NCI-H524 (cell line): ENCODE data around the gene WDFY3.
"Not testable (repeated sequence)": the region's sequence is repeated elsewhere in the genome, so short reads cannot be mapped to it uniquely, and the experiment has no call there.

ENCODE experiments used
- DNase-seq, 2 experiments: peaks; one replicate each; lab custom pipeline; 2025; lab: John Stamatoyannopoulos, UW

Gene WDFY3

GRCh38 chr4:84677093-84677492 is 289.4 kb downstream of the WDFY3 start:
- no peak for DNase-seq

DNA sequence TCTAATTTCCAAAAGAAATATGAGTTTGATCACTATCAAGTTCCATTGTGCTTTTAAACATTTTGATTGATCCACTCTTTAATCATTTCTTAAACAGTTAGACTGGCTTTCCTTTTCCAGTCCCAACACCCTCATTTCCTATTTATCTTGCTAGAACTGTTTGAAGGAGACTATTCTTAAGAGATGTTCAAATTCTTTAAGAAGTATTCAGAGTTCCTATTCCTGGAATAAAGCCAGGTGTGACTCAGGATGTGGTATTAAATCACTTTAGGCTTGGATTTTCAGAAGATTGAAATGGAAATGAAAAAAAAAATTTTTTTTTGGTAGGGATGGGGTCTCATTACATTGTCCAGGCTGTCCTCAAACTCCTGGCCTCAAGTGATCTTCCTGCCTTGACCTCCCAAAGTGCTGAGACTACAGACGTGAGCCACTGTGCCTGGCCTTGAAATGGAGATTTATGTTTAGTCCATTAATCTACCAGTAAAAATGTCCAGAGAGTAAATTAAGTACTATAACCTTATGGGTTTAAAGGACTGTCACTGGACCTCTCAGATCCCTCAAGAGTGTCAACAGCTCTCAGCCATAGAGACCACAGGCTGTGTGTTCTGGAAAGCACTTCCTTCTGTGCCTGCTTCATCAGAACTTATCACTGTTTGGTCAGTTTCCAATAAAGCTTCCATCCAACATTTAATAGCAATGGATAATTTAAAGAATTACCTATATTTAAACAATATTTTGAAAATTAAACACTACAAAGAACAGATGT is 292.8 kb downstream of the WDFY3 start:
- DNase-seq: no peak

GRCh38 chr4:84672177-84672576 is 294.3 kb downstream of the WDFY3 start:
- no peak for DNase-seq

- DNase-seq: no peak
These were observed 297.3 kb downstream of the WDFY3 start for GRCh38 chr4:84669201-84669600.

DNA sequence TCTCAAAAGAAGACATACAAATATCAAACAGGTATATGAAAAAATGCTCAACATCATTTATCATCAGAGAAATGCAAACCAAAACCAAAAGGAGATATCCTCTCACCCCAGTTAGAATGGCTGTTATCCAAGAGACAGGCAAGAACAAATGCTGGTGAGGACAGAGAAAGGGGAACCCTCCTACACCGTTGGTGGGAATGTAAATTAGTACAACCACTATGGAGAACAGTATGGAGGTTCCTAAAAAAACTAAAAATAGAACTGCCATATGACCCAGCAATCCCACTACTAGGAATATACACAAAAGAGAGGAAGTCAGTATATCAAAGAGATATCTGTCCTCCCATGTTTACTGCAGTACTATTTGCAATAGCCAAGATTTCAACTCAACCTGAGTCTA is 300.1 kb downstream of the WDFY3 start:
- no peak for DNase-seq

DNA sequence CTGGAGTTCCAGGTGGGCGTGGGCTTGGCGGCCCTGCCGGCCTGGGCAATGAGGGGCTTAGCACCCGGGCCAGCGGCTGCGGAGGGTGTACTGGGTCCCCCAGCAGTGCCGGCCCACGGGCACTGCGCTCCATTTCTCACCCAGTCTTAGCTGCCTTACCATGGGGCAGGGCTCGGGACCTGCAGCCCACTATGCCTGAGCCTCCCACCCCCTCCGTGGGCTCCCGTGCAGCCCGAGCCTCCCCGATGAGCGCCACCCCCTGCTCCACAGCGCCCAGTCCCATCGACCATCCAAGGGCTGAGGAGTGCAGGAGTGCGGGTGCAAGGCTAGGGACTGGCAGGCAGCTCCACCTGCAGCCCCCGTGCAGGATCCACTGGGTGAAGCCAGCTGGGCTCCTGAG is 301.7 kb downstream of the WDFY3 start:
- not testable (repeated sequence) for DNase-seq

DNA sequence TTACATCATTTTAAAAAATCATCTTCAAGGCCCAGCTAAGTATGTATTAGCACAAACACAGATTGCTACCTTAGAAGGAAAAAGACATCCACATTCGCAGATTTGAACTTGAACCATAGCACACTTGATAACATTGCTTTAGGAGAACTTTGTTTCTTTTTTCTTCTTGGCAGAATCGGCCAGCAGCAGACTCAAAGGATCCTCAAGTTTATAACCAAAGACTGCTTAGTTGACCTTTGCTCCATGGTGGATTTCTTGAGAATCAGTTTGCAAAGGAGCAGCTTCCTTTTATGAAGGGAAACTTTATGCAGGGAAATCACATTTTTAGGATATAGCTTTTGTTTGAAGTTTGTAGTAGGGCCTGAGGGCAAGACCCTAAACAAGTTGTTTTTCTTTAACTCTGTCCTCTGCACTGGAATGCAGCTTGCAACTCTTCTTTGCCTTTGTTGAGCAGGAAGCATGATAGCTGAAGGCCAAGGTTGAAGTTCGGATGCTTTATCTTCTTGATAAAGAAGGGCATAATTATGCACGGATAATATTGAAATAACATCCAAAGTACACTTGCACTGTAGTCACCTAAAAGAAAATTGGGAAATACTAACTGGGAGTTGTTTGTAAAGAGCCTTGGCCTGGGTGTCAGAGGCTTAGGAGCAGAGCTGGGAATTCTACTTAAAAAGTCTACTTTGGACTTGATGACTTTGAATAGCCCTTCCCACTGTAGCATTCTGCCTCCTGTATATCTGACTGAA is 305.1 kb downstream of the WDFY3 start:
- DNase-seq: no peak

- DNase-seq: no peak
These were observed 305.9 kb downstream of the WDFY3 start for GRCh38 chr4:84660606-84661005.

DNA sequence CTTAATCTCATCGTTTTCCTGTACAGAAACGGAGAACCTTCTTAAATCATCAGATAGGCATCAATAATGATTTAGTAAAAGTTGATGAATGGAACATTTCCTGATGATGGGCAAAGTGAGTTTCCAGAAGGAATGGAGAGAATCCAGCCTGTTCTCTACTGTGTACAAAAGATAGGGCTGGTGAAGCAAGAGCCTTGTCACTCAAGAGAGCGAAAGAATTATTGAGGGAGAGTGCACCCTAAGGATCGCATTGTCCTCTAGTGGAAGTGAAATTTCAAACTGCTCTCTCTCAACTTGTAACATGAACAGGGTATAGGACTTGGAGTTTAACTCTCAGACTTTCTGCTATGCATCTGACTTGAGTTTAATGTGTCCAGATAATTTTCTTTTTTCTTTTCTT is 314.0 kb downstream of the WDFY3 start:
- DNase-seq: no peak

GRCh38 chr4:84651499-84651898 is 315.0 kb downstream of the WDFY3 start:
- no peak for DNase-seq

- no peak for DNase-seq
These were observed 317.4 kb downstream of the WDFY3 start for GRCh38 chr4:84648863-84649647.

GRCh38 chr4:84648178-84648577 is 318.3 kb downstream of the WDFY3 start:
- DNase-seq: no peak

- no peak for DNase-seq
These were observed 319.1 kb downstream of the WDFY3 start for GRCh38 chr4:84647312-84647884.

DNA sequence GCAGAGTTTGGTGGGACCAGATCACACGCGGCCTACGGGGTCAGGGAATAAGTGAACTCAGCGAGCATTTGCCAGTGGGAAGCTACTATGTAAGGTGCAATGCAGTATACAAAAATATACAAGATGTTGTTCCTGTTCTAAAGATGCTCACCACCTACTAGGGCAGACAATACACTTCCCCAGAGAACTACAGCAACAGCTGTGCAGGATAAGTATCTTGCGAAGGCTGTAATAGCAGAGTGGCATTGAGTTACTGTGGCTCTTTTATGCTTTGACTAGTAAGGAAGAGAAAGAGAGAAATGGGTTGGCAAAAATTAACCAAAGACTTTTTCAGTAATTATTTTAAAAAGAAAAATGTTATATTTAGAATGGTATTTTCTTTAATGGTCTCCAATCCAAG is 322.4 kb downstream of the WDFY3 start:
- DNase-seq: peak in 1 of 2 experiments; percentile 0

GRCh38 chr4:84639145-84639544 is 327.3 kb downstream of the WDFY3 start:
- peak in 1 of 2 experiments; percentile 0 for DNase-seq

DNA sequence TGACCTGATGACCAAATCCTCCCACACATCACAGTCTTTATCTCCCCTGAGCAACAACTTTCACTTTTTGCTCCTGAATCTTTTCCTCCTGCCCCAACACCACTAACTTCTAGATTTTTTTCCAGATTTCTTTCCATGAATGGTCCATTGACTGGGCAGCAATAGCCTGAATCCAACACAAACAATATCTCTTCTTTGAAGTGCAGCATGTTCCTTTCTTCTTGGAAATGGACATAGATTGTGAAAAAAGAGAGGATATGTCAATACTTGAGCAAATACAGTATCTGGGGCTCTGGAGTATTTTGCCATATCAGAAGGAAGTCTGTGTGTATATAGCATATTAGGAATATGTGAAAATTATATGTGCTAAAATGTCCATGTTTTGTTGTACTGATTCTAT is 328.4 kb downstream of the WDFY3 start:
- DNase-seq: no peak

GRCh38 chr4:84634961-84635360 is 331.5 kb downstream of the WDFY3 start:
- no peak for DNase-seq

DNA sequence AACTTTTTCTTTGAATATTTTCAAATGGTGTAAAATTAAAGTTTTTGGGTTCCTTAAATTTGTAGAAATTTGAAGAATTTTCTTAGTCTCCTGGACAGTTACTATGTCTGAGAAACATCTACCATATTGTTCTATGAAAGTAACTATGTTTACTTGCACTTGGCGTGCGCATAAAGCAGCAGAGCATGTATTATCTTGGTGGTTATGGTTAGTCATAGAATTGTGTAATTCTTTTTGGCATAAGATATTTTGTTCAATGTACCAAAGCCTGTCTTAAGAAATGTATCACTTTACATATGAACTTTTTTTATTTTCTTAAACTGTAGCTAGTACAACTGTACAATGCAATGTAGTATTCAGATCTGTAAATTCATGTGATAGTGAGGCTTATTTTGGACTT is 334.4 kb downstream of the WDFY3 start:
- DNase-seq: no peak

DNA sequence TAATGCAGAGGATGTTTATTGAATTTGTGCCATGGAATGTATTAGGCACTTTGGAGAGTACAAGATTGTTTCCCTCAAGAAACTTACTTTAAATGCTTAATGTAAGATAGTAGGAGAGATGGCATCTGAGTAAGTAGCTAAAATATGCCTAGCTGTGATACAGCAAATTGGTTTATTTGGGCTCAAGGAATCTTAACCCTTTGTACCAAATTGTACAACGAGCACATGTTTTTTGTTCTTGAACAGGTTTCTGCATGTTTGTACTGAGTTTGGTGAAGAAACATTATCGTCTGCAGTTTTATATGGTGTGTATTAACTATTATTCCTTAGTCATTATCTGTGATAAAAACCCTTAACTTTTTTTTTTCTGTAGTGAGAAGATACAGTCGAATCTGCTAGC is 334.9 kb downstream of the WDFY3 start:
- DNase-seq: no peak

DNA sequence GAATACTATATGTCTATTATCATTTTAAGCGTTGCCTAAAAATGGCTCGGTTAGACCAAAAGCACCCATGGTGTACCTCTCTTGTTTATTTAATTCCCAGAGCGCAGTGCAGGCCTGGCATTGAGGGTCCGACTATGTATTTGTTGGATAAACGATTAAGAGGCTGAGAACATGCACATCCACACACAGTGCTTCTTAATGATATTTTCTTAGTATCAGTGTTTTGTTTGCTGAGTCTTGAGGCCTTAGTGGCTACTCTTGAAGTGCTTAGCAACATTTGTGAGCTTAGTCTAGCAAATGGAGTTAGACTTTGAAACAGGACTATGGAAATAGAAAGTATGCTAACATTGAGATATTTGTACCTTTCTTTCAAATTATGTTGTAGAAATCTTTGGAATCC is 339.8 kb downstream of the WDFY3 start:
- no peak for DNase-seq

DNA sequence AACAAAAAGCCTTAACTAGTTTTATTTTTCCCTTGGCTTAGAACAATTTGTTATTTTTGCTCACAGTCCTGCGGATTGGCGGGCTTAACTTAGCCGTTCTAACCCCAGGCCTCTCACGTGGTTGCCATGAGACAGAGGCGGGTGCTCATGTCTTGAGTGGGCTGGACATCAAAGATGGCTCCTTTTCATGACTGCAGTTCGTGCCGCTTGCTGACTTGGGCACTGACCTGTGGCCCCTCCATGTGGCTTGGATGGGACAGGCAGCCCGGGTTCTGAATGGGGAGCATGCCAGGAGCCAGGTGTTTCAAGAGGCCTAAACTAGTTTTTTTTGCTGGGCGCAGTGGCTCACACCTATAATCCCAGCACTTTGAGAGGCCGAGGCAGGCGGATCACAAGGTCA is 342.8 kb downstream of the WDFY3 start:
- no peak for DNase-seq

- no peak for DNase-seq
These were observed 343.5 kb downstream of the WDFY3 start for GRCh38 chr4:84622959-84623358.
